Measurements from ENCODE around the gene GALNT18. TPM values are rescaled to one million over a fixed set of nuclear protein-coding genes. Genes with fewer than 3 reads are reported as not detected.

GALNT18 gene
- total RNA-seq, 1 donor from 2014 or later: 22.1 TPM

GRCh38 chr11:11230087-11230486 lies 391.7 kb downstream of the GALNT18 start:
- no peaks in the 10 kb centered on the region for H3K36me3 ChIP-seq
- no peaks in the 10 kb centered on the region for H3K9me3 ChIP-seq
- DNase-seq (ENCODE audit: extremely low spot score in 2 of 2): no peak
- TF ChIP-seq POLR2A (IDR thresholded peaks at IDR 0.05) (no peak), CTCF (IDR thresholded peaks at IDR 0.05) (no peak), POLR2AphosphoS5 (IDR thresholded peaks at IDR 0.05; ENCODE audit: insufficient read depth in 1 of 2, low read depth in 1 of 2) (no peak)
- no peaks in the 10 kb centered on the region for H3K4me1 ChIP-seq
- no peak overlapping the region for H3K4me3 ChIP-seq
- H3K27ac ChIP-seq: no peak overlapping the region
- intact Hi-C loops (cut with DNase I): no loop called here
- no peaks in the 10 kb centered on the region for H3K27me3 ChIP-seq

GRCh38 chr11:11229647-11230046 lies 392.2 kb downstream of the GALNT18 start:
- intact Hi-C loops (cut with DNase I): no loop called here
- DNase-seq (ENCODE audit: extremely low spot score in 2 of 2): no peak
- Histone ChIP-seq H3K27me3 (no peaks in the 10 kb centered on the region), H3K9me3 (no peaks in the 10 kb centered on the region), H3K4me1 (no peaks in the 10 kb centered on the region), H3K4me3 (no peak overlapping the region), H3K27ac (no peak overlapping the region), H3K36me3 (no peaks in the 10 kb centered on the region)
- no peak for TF ChIP-seq POLR2A (IDR thresholded peaks at IDR 0.05)
- TF ChIP-seq CTCF (IDR thresholded peaks at IDR 0.05): no peak
- no peak for TF ChIP-seq POLR2AphosphoS5 (IDR thresholded peaks at IDR 0.05; ENCODE audit: insufficient read depth in 1 of 2, low read depth in 1 of 2)

- H3K27ac ChIP-seq: no peak overlapping the region
- H3K36me3 ChIP-seq: no peaks in the 10 kb centered on the region
- no peak overlapping the region for H3K4me3 ChIP-seq
- TF ChIP-seq POLR2A (IDR thresholded peaks at IDR 0.05) (no peak), POLR2AphosphoS5 (IDR thresholded peaks at IDR 0.05; ENCODE audit: insufficient read depth in 1 of 2, low read depth in 1 of 2) (no peak), CTCF (IDR thresholded peaks at IDR 0.05) (no peak)
- intact Hi-C loops (cut with DNase I): no loop called here
- DNase-seq (ENCODE audit: extremely low spot score in 2 of 2): no peak
- H3K27me3 ChIP-seq: no peaks in the 10 kb centered on the region
- H3K4me1 ChIP-seq: no peaks in the 10 kb centered on the region
- H3K9me3 ChIP-seq: no peaks in the 10 kb centered on the region
Observed at GRCh38 chr11:11227296-11228085, 394.3 kb downstream of the GALNT18 start.

Small RNAs within 50 kb of the gene (microRNA-seq; reads per million reads assigned to microRNA genes)
- gene MIR4299 (ENCODE audit: borderline number of aligned reads, borderline replicate concordance): not detected

Small RNAs within 50 kb of the gene (small RNA-seq; reads per million reads assigned to genes)
- gene MIR4299: not detected

Other genes starting within 250 kb of the GALNT18 start
- gene USP47, start 220.0 kb upstream of the GALNT18 start, total RNA-seq: 69.2 TPM